NB4 (cell line): ENCODE data around the gene AOC1.

ENCODE experiments used
- DNase-seq: peaks from one replicate; pipeline ENCODE4 v3.0.0; 2010; ENCODE audit warnings: low read depth
- H3K4me3 ChIP-seq: one replicate; pipeline ENCODE4 v1.5.1; 2011; ENCODE audit warnings: mild to moderate bottlenecking, low read depth, low read length, moderate library complexity
- MAX ChIP-seq: IDR thresholded peaks from 2 replicates; pipeline ENCODE4 v1.6.1; 2011; ENCODE audit warnings: low read depth, low read length
- MYC ChIP-seq: IDR thresholded peaks from 2 replicates; pipeline ENCODE4 v1.6.1; 2011; ENCODE audit warnings: low read depth, low read length
- POLR2A ChIP-seq: IDR thresholded peaks from 2 replicates; pipeline ENCODE4 v1.6.1; 2011; ENCODE audit warnings: mild to moderate bottlenecking; ENCODE audit not compliant: insufficient read length; ENCODE audit errors: extremely low read depth
- TF ChIP-seq, protein P1 (sequence below): IDR thresholded peaks from one replicate; pipeline ENCODE4 v1.5.1; 2012; ENCODE audit warnings: low read depth, low read length

Gene AOC1

DNA sequence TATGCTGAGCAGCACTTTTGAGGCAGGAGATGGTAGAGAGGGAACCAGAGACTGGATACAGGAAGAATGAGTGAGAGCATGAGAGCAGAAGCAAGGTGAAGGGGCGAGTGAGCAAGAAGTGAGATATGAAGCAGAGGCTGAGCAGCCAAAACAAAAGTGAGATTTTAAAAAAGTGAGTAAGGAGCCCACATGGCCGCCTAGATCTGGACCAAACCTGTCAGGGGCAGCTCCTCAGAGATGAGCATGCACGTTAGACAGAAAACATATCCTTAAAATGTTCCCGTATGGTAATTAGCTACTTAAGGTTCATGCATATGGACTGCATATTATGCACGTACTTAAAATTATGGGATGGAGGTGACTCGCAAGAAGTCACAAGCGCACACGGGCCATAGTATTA is 29.3 kb upstream of the AOC1 start:
- no peak for DNase-seq
- H3K4me3 ChIP-seq, result no peak overlapping the region
- TF ChIP-seq MYC (no peak), MAX (no peak), POLR2A (no peak)
- TF ChIP-seq, protein P1, sequence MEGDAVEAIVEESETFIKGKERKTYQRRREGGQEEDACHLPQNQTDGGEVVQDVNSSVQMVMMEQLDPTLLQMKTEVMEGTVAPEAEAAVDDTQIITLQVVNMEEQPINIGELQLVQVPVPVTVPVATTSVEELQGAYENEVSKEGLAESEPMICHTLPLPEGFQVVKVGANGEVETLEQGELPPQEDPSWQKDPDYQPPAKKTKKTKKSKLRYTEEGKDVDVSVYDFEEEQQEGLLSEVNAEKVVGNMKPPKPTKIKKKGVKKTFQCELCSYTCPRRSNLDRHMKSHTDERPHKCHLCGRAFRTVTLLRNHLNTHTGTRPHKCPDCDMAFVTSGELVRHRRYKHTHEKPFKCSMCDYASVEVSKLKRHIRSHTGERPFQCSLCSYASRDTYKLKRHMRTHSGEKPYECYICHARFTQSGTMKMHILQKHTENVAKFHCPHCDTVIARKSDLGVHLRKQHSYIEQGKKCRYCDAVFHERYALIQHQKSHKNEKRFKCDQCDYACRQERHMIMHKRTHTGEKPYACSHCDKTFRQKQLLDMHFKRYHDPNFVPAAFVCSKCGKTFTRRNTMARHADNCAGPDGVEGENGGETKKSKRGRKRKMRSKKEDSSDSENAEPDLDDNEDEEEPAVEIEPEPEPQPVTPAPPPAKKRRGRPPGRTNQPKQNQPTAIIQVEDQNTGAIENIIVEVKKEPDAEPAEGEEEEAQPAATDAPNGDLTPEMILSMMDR, result no peak

DNA sequence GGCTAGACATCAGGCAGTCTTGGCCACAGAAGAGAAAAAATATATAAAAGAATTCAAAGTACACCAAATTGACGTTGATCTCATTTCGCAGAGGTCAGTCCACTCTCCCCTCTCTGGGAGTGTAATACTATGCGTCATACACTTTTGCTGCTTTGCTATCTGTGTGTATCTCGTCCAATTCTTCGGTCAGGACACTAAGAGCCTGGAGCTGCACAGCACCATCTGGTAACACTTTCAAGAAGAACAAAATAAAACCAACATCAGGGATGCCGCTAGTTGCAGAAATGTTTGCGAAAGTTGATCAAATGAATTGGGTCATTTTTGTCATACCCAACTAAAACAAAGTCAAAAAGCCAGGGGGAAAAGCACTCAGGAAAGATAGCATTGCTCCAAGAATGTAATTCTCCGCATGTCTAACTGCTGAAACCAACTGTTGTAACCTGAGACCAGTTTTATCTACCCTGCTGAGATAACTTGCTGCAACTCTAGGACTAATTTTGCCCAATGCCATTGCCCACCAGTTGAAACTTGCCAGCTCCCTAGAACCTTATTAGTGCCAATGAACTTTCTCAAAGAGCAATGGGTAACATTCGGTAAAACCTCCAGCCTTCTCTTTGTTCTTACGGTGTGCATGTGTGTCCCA is 28.7 kb upstream of the AOC1 start:
- TF ChIP-seq MAX, result no peak
- no peak for TF ChIP-seq POLR2A
- no peak for TF ChIP-seq MYC
- TF ChIP-seq, protein P1, result no peak
- no peak overlapping the region for H3K4me3 ChIP-seq
- DNase-seq, result no peak

- no peak for TF ChIP-seq MYC
- TF ChIP-seq MAX, result no peak
- TF ChIP-seq, protein P1, result no peak
- TF ChIP-seq POLR2A, result no peak
- no peak overlapping the region for H3K4me3 ChIP-seq
- DNase-seq, result no peak
These were observed 27.7 kb upstream of the AOC1 start for GRCh38 chr7:150824379-150825177.

DNA sequence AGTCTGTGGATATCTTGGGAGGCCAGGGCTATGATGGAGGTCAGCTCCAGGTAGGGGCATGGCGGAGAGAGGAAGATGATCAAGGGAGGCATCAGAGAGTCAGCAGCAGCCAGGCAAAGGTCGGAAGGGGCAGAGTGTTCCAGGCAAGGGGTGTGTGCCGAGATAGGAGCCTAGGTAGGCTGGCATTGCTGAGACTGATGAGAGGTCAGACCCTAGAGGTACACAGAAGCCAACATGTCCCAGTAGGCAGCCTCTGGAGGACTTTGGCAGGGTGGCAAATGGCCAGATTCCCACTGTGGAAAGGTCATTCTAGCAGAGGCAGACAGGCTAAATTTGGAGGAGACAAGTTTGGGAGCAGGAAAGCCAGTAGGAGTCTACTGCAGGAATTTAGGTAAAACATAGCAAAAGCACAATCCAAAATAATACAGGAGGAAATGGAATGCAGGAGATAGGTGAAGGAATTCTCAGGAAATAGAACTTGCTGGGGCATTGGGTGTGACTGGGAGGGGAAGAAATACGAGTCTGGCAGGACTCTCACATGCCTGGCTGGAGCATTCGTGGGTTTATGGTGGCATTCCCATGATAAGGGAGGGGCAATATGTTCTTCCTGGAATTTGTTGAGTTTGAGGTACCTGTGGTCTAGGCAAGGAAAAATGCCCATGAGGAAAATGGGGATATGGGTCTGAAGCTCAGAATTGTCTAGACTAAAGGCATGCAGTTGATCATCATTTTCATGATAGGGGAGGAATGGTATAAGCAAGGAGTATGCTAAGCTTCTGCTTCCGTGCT is 26.1 kb upstream of the AOC1 start:
- H3K4me3 ChIP-seq, result no peak overlapping the region
- TF ChIP-seq MYC (no peak), MAX (no peak)
- TF ChIP-seq, protein P1, result no peak
- no peak for DNase-seq

- TF ChIP-seq, protein P1, result peak; percentile 21
- no peak for TF ChIP-seq MAX
- no peak for TF ChIP-seq POLR2A
- no peak for TF ChIP-seq MYC
These were observed 23.9 kb upstream of the AOC1 start for GRCh38 chr7:150828384-150828783.

More at GRCh38 chr7:150828384-150828783, 23.9 kb upstream of the AOC1 start:
- H3K4me3 ChIP-seq, result no peak overlapping the region
- no peak for DNase-seq
